NCI-H2107 (cell line): ENCODE results near the gene GAPDHS.

Experiments
- DNase-seq: peaks from one replicate; lab custom pipeline; 2025; lab: John Stamatoyannopoulos, UW

GAPDHS gene

DNA sequence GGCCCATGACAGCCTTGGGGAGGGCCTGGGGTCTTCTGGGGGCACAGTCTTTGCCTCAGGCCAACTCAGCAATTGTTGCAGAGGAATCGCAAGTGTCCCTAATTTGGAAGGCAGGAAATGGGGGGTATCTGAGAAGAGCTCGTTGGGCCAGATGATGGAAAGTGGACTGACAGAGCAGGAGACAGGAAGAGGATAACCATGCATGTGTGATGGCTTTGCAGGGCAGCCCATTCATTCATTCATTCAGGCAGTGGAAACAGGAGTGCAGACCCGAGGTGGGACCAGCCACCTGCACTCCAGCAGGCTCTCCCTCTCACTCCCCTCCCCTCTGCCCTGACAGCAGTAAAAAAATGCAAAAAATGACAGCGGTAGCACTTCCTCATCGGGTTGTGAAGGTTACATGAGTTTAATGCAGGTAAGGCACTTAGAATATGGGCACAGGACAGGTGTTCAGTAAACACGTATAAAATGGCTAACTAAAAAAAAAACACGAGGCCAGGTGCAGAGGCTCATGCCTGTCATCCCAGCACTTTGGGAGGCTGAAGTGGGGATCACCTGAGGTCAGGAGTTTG, 7.2 kb downstream of the GAPDHS start:
- no peak for DNase-seq

DNA sequence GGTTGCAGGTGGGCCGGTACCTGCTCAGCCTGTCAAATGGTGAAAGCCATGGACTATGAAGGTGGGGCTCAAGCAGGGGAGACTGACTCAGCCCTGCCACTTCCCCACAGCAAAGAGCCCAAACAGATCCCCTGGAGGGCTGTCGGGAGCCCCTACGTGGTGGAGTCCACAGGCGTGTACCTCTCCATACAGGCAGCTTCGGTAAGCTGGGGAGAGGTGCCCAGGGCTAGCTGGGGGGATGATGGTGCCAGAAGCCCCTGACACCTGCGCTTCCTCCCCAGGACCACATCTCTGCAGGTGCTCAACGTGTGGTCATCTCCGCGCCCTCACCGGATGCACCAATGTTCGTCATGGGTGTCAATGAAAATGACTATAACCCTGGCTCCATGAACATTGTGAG, 9.0 kb downstream of the GAPDHS start:
- no peak for DNase-seq

GRCh38 chr19:35543280-35544109, 10.2 kb downstream of the GAPDHS start:
- DNase-seq: no peak

- no peak for DNase-seq
These were observed 11.0 kb downstream of the GAPDHS start for GRCh38 chr19:35544110-35544802.

DNA sequence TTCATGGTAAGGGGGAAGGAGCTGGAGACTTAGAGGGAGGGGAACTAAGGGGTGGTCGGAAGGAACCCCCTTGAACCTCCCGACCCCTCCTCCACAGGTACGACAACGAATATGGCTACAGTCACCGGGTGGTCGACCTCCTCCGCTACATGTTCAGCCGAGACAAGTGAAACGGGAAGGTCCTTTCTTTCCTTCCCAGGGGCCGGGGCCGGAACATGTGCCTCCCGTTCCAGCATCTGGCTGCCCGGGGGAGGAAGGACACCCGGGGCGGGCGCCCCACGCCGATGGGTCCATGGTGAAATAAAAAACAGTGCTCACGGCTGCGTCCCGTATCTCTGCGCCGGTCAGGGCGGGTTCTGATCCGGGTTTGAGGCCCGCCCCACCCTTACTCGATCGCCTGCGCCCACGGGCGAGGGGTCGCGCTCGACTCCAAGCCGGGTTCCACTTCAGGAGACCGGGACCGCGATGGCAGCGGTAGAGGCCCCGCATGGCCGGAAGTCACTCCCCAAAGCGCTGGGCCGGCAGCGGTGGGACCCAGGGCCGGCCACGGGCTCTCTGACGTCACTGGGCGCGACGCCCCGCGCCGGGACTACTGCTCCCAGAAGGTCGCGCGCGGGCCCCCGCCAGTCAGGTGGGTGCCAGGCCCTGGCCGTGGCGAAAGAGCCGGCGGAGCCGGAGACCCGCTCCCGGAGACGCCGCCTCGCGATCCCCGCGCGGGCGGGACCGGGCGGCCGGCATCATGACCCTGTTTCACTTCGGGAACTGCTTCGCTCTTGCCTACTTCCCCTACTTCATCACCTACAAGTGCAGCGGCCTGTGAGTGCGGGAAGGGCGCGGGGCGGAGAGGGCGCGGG, 12.0 kb downstream of the GAPDHS start, which contains the start of gene TMEM147:
TSS of gene TMEM147 (plus strand) at position 626 of the 854 bp plus-strand sequence. CDS start at position 740, 114 bp downstream.
- peak; percentile 16 for DNase-seq

GRCh38 chr19:35545855-35546381, 12.7 kb downstream of the GAPDHS start:
- no peak for DNase-seq

GRCh38 chr19:35546532-35546931, 13.3 kb downstream of the GAPDHS start:
- no peak for DNase-seq

- peak; percentile 63 for DNase-seq
These were observed 16.0 kb downstream of the GAPDHS start for GRCh38 chr19:35549174-35549788.

- no peak for DNase-seq
These were observed 16.7 kb downstream of the GAPDHS start for GRCh38 chr19:35549879-35550523.

- no peak for DNase-seq
These were observed 18.0 kb downstream of the GAPDHS start for GRCh38 chr19:35551091-35551810.

DNA sequence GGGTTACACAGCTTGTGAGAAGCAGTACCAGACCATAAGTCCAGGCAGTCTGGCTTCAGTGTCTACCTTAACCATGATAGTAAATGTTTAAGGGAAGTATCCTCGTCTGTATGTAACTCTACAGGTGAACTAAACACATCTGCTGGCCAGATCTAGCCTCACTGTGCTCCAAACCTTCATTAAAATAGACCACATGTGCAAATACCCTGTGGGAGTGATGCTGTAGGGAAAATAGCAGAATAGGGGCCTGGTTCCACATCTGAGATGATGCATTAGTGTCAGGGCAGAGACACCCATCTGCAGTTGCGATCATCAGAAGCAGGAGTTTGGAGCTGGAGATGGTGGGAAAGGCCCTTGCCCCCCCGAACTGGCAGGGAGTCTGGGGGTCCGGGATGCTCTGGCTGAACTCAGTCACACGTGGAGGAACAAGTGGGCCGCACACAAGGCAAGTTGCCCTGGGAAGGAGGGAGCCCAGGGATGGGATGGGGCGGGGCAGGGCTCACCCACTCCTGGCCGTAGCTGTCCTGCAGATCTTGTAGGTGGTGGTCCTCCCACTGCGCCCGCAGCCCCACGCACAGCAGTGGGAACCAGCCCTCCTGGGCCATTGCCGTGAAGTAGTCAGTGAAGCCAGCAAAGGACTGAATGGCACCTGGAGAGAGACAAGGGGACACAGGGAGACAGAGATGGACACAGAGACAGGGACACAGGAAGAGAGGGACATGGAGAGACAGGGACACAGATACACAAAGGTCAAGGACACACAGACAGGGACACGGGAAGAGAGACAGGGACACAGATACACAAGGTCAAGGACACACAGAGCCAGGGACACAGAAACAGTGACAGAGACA, 19.5 kb downstream of the GAPDHS start:
- no peak for DNase-seq

DNA sequence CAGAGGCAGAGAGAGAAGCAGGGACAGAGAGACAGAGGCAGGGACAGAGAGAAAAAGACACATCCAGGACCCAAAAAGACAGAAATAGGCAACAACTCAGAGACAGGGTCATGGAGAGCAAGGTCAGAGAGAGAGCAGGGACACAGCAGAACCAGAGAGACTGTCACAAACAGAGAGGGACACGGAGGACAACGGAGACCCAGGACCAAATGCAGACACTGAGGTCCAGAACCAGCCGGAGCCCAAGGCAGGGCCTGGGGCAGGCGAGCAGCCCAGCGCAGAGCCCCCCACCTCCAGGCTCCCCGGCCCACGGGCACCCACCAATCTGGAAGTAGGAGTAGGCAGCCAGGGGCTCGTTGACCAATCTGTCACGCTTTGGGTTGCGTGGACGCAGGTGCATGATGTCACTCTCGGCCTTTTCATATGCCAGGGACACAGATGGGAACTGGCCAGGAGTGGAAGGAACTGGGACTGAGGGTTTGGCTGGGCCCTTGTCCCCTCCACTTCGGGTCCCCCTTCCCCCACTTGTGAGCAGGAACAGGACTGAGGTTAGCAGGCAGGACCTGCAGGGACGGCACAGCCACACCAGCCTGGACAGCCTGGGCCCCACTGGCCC, 20.2 kb downstream of the GAPDHS start:
- no peak for DNase-seq

DNA sequence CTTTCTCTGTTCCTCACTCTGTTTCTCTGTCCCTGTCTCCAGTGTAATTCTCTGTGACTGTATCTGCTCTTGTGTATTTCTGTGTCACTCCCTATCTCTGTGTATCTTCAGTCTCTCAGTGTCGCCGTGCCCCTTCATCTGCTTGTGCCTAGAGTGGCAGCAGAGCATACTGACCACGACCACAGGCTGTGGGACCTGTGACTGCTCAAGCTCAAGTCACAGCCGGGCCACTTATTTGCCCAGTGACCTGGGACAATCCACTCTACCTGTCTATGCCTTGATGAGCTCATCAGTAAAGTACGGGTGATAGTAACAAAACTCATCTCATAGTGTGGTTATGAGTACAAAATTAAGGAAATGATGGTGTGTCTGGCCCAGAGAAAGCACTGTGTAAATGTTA, 20.8 kb downstream of the GAPDHS start:
- no peak for DNase-seq

DNA sequence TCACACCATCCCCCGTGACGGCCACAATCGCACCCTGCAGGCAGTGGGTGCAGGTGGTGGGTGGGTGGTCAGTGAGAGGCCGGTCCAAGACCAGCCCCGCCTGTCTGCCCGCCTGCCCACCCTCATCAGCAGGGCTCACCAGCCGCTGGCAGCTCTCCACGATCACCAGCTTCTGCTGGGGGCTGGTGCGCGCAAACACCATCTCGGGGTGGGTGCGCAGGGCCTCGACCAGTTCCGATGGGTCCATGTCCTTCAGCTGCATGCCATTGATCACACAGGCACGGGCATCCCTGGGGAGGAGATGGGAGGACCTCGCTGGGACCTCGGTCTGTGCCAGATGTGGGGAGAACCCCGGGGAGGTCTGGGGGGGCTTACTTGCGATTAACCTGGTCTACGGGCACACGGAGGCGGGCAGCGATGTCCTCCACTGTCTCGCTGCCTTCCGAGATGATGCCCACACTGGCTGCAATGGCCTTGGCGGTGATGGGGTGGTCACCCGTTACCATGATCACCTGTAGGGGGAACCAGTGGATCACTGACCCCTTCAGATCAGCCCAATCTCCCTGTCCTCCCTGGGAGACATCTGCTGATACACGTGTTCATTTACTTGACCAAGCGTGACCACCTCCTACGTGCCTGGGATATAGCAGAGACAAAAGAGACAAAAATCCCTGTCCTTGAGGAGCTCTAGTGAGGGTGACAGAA, 22.2 kb downstream of the GAPDHS start:
- DNase-seq: no peak

DNA sequence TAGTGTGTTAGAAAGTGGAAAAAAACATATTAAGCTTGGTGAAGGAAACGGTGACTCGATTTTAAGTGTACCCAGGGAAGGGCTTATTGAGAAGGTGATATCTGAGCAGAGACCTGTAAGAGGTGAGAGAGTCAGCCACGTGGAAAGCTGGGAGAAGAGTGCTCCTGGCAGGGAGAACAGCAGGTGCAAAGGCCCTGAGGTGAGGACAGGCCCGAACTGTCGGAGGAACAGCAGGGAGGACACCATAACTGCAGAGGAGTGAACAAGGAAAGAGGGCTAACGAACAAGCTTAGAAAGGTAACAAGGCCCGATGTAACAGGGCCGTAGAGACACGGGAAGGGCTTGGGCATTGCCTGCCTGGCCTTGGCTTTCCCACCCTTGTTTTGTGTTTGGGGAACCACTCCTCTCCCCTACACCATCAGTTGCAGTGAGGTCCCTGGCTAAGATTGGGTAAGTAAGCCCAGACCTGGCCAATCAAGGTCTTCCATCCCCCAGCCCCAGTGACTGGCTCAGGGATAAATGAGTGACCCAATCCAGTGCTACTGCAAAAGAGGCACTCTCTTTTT, 22.9 kb downstream of the GAPDHS start:
- no peak for DNase-seq

DNA sequence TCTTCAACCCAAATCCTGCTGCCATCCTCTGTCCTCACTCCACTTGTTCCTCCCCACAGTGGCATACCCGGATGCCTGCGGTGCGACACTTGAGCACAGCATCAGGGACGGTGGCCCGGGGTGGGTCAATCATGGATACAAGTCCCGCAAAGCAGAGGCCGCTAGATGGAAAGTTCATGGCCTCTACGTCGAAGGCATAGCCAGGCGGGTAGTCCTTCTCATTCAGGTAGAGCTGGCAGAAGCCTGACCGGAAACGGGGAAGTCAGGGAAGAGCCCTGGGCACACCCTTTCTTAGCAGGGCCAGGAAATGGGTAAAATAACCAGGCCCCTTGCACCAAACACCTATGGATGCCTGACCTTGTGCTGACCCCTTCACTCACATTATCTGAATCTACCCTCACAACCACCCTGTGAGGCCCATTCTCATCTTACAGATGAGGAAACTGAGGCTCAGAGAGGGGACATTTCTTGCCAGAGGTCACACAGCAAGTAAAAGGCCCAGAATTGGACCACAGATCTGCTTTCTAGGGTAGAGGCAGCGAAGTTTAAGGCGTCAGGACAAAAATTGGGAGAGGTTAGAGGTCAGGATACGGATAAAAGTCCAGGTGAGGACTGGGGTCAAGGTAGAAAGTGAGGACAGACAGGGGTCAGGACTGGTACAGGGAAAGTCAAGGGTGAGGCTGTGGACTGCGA, 23.7 kb downstream of the GAPDHS start:
- DNase-seq: no peak
